Measurements from ENCODE around the gene CNDP2.

Gene CNDP2

DNA sequence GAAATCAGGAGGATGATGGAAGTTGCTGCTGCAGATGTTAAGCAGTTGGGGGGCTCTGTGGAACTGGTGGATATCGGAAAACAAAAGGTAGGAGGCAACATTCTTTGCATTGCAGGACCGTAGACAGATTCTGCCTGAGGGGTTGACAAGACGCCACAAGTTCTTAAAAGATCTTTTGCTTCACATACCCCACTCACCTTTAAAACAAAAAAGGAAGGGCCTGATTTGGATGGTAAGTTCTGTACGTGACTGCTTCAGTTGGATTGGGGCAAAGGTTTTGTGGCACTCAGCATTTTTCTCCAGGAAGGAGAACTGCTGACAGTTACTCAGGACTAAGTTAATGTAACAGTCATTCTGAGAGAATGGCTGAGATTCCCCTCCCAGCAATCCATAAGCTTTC is 5.2 kb downstream of the CNDP2 start:
- DNase-seq, result no peak

DNA sequence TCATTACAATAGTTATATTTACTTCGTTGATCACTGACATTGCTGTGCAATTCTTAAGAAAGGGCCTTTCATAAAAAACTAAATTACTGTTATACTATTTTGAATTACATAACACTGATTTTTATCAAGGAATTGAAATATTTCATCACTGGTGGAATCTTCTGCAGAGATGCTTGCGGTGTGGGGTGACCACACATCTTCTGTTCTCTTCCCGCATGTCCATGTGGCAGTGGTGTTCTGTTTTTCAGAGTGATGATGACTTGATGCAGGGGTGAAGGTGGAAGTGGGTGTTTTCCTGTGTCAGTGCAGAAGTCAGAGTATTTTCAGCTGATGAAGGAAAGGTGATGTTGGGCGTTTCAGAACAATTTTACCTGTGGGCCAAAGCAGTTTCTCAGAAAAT is 7.0 kb downstream of the CNDP2 start:
- no peak for DNase-seq

DNA sequence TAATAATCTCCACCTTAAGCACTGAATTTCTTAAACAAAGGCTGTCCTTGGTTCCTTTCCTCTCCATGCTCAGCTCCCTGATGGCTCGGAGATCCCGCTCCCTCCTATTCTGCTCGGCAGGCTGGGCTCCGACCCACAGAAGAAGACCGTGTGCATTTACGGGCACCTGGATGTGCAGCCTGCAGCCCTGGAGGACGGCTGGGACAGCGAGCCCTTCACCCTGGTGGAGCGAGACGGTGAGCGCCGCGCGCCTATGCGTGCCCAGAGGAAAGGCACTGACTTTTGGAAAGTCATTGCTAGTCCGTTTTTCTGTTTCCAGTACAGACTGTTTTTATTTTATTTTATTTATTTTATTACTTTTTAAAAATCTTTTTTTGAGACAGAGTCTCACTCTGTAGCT is 9.6 kb downstream of the CNDP2 start:
- DNase-seq, result no peak

DNA sequence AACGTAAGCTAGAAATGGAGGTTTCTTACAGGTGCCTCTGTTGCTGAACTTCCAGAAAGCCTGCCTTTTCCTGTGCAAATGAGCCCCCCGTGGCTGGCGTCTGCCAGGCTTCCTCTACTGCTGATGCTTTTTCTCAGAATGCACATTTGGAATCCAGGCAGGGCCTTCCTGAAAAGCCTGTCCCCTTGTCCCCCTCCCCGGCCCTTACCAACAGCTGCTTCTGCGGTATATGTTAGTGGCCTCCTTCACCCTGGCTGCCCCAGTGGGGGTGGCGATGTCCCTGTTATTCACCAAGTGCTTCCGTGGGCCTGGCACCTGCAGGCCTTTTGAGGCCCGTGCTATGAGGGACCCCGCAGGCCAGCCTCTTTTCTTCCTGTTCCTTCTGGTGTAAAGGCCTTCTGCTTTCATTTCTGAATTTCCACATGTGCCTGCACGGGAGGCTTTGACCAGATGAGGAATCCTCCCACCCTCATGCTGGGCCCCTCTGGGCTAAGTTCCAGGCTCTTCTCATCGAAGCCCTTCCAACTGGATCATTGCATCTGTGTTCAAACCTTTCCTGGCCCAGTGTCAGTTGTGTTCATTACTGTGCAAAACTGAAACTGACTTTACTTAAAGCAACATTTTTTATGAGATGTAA is 10.4 kb downstream of the CNDP2 start:
- DNase-seq, result no peak

DNA sequence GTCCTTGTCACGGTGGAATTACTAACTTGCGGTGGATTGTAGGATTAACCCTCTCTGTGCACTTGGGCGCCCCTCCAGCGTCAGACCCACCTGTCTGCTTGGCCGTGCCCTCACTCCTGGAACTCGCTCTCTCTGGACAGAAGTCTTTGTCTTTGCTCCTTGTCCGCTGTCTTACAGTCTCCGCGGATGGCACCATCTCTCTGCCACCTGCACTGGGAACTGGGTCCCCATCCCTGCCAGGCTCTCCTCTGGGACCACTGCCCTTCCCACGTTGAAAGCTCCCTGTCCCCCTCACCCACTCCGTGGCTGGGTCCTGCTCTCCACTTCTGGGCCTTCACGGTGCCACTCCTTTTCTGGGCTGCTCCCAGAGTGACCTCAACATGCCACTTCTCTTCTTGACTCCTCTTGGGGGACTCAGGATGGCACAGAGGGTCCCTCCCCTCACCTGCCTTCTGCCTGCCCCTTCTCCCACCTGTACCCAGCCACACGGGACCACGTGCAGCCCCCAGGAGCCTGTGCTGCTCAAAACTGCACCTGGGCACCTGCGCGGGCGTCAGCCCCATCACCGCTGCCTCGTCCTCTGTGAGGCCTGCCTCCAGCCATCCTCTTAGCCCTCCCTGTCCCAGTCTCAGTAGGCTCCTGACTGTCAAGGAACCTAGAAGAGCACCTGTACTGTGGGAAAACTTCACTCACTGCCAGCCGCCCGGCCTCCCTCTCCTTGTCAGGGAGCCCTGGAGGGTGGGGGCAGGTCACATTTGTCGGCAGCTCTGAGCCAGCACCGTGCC is 11.1 kb downstream of the CNDP2 start:
- DNase-seq, result no peak

DNA sequence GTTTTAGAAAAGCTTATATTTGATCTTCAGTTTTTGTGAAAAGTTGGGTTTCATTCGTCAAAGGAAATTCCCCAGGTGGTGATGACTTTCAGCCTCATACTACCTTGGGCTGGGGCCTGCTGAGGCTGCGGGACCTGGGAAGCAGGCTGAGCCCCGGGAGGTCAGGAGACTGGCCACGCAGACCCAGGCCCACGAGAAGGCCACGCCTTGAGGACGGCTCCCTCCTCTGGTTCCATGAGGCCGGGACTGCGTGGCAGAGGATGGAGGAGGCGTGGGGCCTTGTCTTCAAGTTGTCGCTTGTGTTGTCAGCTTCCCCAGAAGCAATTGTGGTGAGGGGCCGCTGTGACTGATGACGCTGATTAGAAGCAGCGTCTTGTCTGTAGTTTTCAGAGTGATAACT is 11.8 kb downstream of the CNDP2 start:
- DNase-seq, result no peak

GRCh38 chr18:74508366-74508765 is 12.2 kb downstream of the CNDP2 start:
- DNase-seq, result no peak

DNA sequence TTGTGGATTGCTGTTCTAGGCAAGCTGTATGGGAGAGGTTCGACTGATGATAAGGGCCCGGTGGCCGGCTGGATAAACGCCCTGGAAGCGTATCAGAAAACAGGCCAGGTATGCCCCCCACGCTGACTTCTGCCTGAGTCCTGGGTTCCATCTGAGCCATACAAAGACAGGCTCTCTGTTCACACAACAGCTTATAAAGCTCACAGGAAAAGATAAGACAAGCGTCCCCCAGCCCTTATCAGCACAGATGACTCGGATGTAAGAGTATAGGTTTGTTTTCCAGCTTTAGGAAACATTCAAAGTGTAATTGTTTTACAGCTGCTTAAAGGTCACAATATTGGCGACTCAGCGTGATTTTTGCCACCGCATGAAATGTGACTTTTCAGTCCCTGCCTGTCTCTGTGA is 12.7 kb downstream of the CNDP2 start:
- DNase-seq, result no peak

GRCh38 chr18:74509856-74510769 is 13.9 kb downstream of the CNDP2 start:
- no peak for DNase-seq

- no peak for DNase-seq
Observed at GRCh38 chr18:74510770-74511095, 14.6 kb downstream of the CNDP2 start.

- DNase-seq, result no peak
Observed at GRCh38 chr18:74511823-74512222, 15.7 kb downstream of the CNDP2 start.

GRCh38 chr18:74512321-74513053 is 16.3 kb downstream of the CNDP2 start:
- DNase-seq, result no peak

DNA sequence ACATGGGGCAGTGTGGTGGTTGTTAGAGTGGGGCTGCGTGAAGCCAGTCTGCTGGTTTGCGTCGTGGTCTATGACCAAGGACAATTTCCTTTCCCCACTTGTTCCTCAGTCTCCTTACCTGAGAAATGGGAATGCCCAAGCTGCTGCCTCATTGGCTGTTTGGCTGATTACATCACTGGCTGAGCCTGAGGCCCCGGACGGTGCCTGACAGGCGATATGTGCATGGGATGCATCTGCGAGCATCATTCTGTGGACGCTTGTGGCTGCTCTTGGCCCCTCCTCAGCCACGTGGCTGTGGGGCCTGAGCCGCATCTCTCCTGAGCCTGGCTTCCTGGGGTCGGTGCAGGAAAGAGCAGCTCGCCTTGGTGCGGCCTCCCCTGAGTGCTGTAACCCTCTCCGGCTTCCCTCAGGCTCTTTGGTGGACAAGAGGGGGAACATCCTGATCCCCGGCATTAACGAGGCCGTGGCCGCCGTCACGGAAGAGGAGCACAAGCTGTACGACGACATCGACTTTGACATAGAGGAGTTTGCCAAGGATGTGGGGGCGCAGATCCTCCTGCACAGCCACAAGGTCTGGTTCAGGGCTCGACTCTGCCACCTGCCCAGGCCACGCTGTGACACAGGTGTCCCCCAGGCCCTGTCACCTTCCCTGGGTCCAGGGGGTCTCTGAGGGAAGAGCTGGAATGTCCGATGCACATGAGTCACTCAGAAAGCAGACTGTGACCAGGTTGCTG is 17.2 kb downstream of the CNDP2 start:
- DNase-seq, result no peak

GRCh38 chr18:74513883-74514205 is 17.7 kb downstream of the CNDP2 start:
- no peak for DNase-seq

GRCh38 chr18:74514860-74515495 is 18.8 kb downstream of the CNDP2 start:
- DNase-seq, result no peak

DNA sequence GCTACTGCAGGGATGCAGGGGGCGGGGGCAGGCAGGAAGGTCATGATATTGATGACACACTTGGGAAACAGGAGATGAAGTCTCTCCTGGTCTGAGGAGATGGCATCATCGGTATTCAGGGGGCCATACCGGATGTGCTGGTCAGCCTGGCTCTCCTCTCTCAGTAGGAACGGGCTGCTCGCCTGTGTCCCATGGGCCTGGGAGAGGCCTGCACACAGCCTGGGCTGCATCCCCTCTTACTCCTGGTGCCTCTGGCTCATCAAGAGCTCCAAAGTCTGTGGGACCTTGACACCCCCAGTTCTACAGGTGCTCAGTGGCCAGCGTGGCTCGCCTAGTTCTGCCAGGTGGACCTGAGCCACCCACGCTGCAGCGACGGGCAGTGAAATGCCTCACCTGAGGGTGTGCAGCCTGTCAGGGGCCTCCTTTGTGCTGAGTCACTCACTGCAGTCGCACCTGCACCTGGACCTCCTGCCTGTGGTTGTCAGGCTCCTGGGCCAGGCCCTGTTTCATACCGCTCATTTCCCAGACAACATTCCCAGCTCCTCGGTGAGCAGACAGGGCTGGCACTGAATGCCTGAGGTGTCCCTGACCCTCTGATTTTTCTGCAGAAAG is 19.6 kb downstream of the CNDP2 start:
- no peak for DNase-seq

DNA sequence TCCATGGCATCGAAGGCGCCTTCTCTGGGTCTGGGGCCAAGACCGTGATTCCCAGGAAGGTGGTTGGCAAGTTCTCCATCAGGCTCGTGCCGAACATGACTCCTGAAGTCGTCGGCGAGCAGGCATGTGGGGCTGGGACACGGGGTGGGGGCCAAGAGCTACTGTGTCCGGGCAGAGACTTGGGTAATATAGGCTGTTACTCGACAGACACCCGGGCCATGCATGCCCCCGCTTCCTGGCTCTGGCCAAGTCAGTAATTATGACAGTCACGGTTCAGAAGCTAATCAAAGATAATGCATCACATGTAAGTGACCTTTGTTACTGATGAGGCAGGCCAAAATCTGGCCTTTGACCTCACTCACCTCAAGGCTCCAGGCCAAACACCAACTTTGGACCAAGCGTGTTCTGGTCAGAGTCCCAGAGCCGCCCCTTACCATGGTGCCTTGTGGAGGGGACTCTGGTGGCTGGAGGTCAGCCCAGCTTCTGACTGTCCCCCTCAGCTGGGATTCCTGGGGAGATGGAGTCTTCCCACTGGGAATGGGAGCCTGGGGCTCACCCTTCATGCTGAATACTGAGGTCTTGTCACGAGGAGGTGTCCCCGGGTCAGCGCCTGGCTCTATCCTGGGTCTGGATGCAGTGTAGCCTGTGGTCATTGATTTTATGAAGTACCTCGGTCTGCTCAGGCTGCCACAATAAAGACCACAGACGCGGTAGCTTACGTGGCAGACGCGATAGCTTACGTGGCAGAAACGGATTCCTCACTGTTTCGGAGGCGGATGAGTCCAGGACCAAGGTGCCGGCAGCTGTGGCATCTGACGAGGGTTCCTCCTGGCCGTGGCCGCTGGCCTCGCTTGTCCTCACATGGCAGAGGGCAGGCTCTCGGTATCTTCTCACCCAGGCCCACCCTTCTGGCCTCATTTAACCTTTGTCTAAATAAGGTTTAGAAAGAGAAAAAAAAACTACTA is 20.4 kb downstream of the CNDP2 start:
- no peak for DNase-seq

- DNase-seq, result no peak
Observed at GRCh38 chr18:74517236-74517630, 21.1 kb downstream of the CNDP2 start.

DNA sequence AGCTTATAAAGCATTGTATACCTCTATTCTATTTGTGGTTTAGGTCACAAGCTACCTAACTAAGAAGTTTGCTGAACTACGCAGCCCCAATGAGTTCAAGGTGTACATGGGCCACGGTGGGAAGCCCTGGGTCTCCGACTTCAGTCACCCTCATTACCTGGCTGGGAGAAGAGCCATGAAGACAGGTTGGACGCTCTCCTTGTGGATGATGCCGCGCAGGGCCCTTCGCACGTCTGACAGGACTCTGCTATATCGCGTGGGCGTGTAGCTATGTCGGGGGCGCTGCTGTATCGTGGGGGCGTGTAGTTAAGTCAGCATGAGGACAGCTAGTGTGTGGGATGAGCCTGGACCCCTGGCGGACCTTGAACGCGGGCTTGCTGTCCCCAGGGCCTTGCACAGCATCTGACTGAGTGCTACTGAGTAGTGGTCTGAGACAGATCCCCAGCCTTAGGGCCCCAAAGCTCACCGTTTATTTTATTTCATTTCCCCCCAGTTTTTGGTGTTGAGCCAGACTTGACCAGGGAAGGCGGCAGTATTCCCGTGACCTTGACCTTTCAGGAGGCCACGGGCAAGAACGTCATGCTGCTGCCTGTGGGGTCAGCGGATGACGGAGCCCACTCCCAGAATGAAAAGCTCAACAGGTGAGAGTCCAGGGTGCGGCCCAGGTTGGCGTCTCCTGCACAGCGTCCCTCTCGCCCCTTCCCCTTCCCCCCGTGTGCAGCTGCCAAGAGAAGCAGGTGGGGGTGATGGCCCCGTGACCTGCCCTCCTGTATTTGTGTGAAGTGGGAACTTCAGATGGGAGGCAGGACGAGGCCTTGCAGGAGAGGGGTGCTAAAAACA is 22.5 kb downstream of the CNDP2 start:
- DNase-seq, result no peak
